K562 (cell line): ENCODE data around the gene MFSD6L.

Source experiments
- CC2D1A ChIP-seq: fragments of 450-650 bp; IDR thresholded peaks from 2 replicates; pipeline ENCODE4 v1.6.1; 2017; ENCODE audit warnings: mild to moderate bottlenecking
- CREB5 ChIP-seq: fragments of 250-450 bp; sonication (Bioruptor Pico); IDR thresholded peaks from 2 replicates; pipeline ENCODE4 v1.5.0; 2020; ENCODE audit warnings: mild to moderate bottlenecking
- CTCF ChIP-seq, 3 experiments: IDR thresholded peaks in 2 of 3; conservative IDR thresholded peaks in 1 of 3; 2 replicates each; pipeline ENCODE4 v1.5.1; 2011 to 2012; ENCODE audit warnings: low read length in 3 of 3, mild to moderate bottlenecking in 3 of 3, control low read depth in 2 of 3, improper control_type of control experiment in 1 of 3, inconsistent platforms in 1 of 3, low read depth in 1 of 3, mixed read lengths in 1 of 3, moderate library complexity in 1 of 3; ENCODE audit not compliant: insufficient read depth in 2 of 3
- THAP7 ChIP-seq: fragments of 250-450 bp; sonication (Bioruptor Pico); IDR thresholded peaks from 2 replicates; pipeline ENCODE4 v1.5.0; 2021
- USF2 ChIP-seq: sonication (generic); formaldehyde crosslinking; IDR thresholded peaks from 2 replicates; pipeline ENCODE4 v1.5.0; 2020; ENCODE audit warnings: missing genetic modification reagents

- no peak for TF ChIP-seq CREB5 (CRISPR knock-in tag)
- peak; percentile 59 to 82 (median 64) for TF ChIP-seq CTCF (IDR thresholded peaks at IDR 0.05 in 2 of 3, conservative IDR thresholded peaks at IDR 0.05 in 1 of 3; ENCODE audit: insufficient read depth in 2 of 3, low read depth in 1 of 3, low read length in 3 of 3)
- no peak for TF ChIP-seq THAP7
- no peak for TF ChIP-seq CC2D1A
- no peak for TF ChIP-seq USF2 (CRISPR knock-in tag)
Measured at GRCh38 chr17:8832711-8833352, 33.7 kb upstream of the MFSD6L start.
